Measurements from ENCODE around the gene CFD.

GRCh38 chr19:844546-844971 is 14.9 kb upstream of the CFD start:
- no peak for TF ChIP-seq CTCF (IDR thresholded peaks at IDR 0.05)
- TF ChIP-seq POLR2A (IDR thresholded peaks at IDR 0.05), result no peak
- TF ChIP-seq POLR2AphosphoS5 (IDR thresholded peaks at IDR 0.05), result no peak
- no peak for TF ChIP-seq EP300 (IDR thresholded peaks at IDR 0.05)
